ENCODE data around the gene NAA10.

Gene NAA10

DNA sequence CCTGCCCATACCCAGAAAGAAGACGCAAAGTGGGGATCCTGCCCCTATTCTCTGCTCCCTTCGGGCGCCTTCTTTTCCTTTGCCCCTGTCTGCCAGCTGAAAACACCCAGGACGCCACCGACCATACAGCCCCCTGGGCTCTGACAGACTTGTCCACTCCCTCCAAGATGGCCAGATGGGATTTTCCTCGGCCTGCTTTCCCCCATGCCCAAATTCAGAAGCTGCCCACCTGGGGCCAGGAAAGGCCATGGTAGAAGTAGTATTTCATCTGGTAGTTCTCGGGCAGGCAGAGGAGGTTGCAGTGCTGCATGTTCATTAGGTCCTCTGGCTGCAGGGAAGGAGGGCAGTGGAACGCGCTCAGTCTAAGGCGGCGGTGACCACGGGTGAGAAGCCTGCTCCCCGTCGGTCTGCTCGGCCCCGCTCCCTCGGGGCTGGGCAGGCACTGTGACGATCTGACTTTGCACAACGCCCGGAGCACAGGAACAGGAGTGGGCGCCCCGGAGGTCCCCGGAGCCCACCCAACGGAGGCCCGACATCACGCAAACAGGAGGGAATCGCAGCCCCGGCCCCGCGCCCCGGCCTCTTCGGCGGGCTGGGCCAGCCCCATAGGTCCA lies 582 bp downstream of the NAA10 start:
- DNase-seq (ENCODE audit: low spot score) = no peak
- in situ Hi-C loops (cut with MboI; ENCODE audit: low sequenced_read_pairs, unreplicated experiment) = no loop called here
- TF ChIP-seq, protein P1, sequence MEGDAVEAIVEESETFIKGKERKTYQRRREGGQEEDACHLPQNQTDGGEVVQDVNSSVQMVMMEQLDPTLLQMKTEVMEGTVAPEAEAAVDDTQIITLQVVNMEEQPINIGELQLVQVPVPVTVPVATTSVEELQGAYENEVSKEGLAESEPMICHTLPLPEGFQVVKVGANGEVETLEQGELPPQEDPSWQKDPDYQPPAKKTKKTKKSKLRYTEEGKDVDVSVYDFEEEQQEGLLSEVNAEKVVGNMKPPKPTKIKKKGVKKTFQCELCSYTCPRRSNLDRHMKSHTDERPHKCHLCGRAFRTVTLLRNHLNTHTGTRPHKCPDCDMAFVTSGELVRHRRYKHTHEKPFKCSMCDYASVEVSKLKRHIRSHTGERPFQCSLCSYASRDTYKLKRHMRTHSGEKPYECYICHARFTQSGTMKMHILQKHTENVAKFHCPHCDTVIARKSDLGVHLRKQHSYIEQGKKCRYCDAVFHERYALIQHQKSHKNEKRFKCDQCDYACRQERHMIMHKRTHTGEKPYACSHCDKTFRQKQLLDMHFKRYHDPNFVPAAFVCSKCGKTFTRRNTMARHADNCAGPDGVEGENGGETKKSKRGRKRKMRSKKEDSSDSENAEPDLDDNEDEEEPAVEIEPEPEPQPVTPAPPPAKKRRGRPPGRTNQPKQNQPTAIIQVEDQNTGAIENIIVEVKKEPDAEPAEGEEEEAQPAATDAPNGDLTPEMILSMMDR (IDR thresholded peaks at IDR 0.05; ENCODE audit: borderline replicate concordance, control extremely low read depth, extremely low read depth, insufficient read depth, missing control alignments) = no peak

DNA sequence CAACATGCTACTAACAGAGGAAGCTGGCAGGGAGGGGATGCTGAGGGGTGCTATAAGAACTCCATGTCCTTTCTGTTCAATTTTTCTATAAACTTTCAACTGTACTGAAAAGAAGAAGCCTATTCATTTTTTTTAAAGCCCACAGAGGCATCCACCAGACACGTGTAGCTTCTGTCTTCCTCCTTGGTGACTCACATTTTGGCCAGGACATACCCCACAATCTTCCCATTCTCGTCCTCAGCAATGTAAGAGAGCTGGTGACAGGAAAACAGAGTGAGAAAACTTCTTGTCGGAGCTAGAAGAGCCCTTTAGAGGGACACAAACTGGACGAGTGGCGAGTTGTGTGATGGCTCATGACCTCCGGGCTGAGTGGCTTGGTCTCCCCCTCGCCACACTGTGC lies 1.1 kb downstream of the NAA10 start:
- TF ChIP-seq, protein P1 (IDR thresholded peaks at IDR 0.05; ENCODE audit: borderline replicate concordance, control extremely low read depth, extremely low read depth, insufficient read depth, missing control alignments) = no peak
- DNase-seq (ENCODE audit: low spot score) = no peak
- in situ Hi-C loops (cut with MboI; ENCODE audit: low sequenced_read_pairs, unreplicated experiment) = no loop called here

DNA sequence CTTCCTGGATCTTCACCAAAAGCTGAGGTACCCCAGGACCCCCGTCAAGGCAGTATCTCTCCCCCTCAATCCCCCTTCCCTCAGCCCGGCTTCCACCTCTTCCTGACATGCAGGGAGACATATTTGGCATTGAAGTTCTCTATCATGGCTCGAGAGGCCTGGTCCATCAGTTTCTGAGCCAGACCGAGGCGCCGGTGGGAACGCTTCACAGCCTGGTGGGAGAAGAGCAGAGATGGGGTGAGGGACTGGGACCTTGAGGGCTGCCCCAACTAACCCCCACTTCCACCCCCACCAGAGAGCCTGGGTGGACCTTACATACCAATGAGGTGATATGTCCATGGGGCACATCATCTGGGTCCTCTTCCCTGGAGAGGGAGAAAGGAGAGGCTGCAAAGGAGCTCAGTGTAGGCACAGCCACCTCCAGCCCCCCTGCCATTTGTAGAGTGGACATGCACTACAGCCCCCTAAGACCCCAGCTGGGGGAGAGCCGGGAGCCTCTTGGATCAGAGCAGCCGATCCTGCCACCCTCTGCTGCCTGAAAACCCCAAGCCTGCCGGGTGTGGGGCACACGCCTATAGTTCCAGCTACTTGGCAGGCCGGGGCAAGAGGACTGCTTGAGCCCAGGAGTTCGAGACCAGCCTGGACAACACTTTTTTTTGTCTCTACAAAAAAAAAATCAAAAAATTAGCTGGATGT lies 2.5 kb downstream of the NAA10 start:
- in situ Hi-C loops (cut with MboI; ENCODE audit: low sequenced_read_pairs, unreplicated experiment) = no loop called here
- DNase-seq (ENCODE audit: low spot score) = no peak
- TF ChIP-seq, protein P1 (IDR thresholded peaks at IDR 0.05; ENCODE audit: borderline replicate concordance, control extremely low read depth, extremely low read depth, insufficient read depth, missing control alignments) = no peak

DNA sequence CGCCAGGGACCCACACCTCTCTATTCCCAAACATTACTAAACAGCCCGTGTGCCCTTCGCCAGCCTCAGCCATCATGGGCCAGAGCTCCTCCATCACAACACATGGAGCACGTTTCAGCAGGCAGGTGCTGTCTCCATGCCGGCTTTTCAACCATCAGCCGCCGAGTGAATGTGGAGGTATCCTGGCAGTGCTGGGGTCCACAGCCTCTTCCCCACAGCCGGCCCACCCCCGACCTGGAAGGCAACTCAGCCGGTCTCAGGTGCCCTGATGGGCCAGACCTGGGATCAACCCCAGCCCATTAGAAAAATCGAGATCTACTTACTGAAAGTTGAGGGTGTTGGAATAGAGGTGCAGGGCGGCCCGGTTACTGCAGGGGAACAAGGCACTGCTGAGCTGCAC lies 3.1 kb downstream of the NAA10 start:
- in situ Hi-C loops (cut with MboI; ENCODE audit: low sequenced_read_pairs, unreplicated experiment) = no loop called here
- no peak for DNase-seq (ENCODE audit: low spot score)
- TF ChIP-seq, protein P1 (IDR thresholded peaks at IDR 0.05; ENCODE audit: borderline replicate concordance, control extremely low read depth, extremely low read depth, insufficient read depth, missing control alignments) = no peak

DNA sequence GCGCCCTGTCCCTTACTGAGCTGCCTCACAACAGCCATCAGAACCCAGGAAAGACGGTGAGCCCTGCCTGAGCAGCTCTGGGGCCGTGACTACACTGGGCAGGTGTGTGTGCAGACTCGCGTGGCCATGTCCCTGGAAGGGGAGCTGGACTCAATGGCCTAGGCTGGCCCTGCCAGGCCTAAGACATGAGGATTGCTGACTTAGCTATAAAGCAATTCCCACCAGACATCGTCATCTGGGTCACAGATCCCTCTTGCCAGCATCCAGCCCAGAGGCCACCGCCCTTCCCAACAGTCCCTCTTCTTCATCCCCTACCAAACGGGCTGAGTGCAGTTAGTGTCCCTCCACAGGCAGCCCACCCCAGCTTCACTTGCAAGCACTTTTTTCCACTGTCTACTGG lies 3.7 kb downstream of the NAA10 start:
- in situ Hi-C loops (cut with MboI; ENCODE audit: low sequenced_read_pairs, unreplicated experiment) = no loop called here
- TF ChIP-seq, protein P1 (IDR thresholded peaks at IDR 0.05; ENCODE audit: borderline replicate concordance, control extremely low read depth, extremely low read depth, insufficient read depth, missing control alignments) = no peak
- no peak for DNase-seq (ENCODE audit: low spot score)

DNA sequence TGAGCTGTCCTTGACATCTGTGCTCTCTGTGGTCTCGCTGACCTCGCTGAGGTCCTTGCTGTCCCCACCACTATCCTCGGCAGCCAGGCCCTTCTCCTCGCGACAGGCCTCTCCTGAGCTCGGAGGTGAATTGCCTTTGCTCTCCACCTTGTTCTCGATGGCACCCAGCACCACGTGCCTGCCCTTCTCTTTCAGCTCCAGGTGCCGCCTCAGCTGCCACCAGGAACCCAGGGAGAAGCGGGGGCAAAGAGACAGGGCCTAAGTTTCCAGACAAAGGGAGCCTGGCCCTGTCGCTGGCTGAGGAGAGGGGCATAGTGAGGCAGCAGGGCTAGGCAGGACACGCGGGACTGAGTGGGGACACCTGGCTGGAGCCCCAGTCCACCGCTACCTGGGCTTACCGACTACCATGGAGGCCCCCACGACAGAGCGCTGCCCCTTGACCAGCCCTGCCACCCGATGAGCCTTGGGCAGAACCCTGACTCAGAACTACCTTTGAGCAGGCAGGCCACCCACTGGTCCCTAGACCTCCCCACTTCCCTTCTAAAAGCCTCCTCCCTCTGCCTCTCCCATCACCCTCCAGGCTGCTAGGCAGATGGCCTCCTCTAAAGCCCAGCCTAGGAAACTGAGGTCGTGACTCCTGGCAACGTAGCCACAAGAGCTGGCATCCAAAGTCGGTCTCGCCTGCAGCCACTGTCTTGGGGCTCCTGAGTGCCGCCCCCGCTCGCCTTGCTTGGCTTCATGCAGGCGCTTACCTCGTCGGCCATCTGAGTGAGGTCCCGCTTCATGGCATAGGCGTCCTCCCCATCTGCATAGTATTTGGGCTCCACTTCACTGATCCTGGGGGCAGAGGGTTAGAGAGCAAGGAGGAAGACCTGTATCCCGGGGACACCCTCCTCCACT lies 4.6 kb downstream of the NAA10 start:
- no peak for DNase-seq (ENCODE audit: low spot score)
- in situ Hi-C loops (cut with MboI; ENCODE audit: low sequenced_read_pairs, unreplicated experiment) = no loop called here

More for the DNA sequence above, 4.6 kb downstream of the NAA10 start:
- TF ChIP-seq, protein P1 (IDR thresholded peaks at IDR 0.05; ENCODE audit: borderline replicate concordance, control extremely low read depth, extremely low read depth, insufficient read depth, missing control alignments) = no peak

Measured in GM13976 (cell line).